ENCODE measurements around the gene C5.
"Not testable (repeated sequence)": the region's sequence is repeated elsewhere in the genome, so short reads cannot be mapped to it uniquely, and the experiment has no call there.

Gene C5

GRCh38 chr9:120974921-120975320 lies 75.2 kb downstream of the C5 start:
- H4K20me1 ChIP-seq (ENCODE audit: low read depth, low read length): no peaks in the 10 kb centered on the region
- no peaks in the 10 kb centered on the region for H3K79me2 ChIP-seq (ENCODE audit: insufficient read depth, low read length)
- H3K9me3 ChIP-seq (ENCODE audit: insufficient read depth, low read length): no peaks in the 10 kb centered on the region
- no peak overlapping the region for H2AFZ ChIP-seq (ENCODE audit: low read depth, low read length, severe bottlenecking)
- no peaks in the 10 kb centered on the region for H3K9me2 ChIP-seq (replicated peaks; ENCODE audit: insufficient read depth, low read length)
- no peak overlapping the region for H3K4me3 ChIP-seq (ENCODE audit: insufficient read depth, low read length, poor library complexity, severe bottlenecking)
- H3K4me2 ChIP-seq (ENCODE audit: low read depth, low read length, poor library complexity, severe bottlenecking): no peak overlapping the region
- TF ChIP-seq CTCF (IDR thresholded peaks at IDR 0.05; ENCODE audit: insufficient read depth, low read length, poor library complexity, severe bottlenecking) (no peak), EZH2phosphoT487 (conservative IDR thresholded peaks at IDR 0.05; ENCODE audit: low read length) (no peak)
- no peaks in the 10 kb centered on the region for H3K27me3 ChIP-seq (ENCODE audit: low read length)
- no peak overlapping the region for H3K9ac ChIP-seq (ENCODE audit: low read length)
- no peaks in the 10 kb centered on the region for H3K36me3 ChIP-seq (ENCODE audit: low read length)
- no peak overlapping the region for H3K27ac ChIP-seq (ENCODE audit: low read depth, low read length)
- no peaks in the 10 kb centered on the region for H3F3A ChIP-seq (ENCODE audit: insufficient read depth)

DNA sequence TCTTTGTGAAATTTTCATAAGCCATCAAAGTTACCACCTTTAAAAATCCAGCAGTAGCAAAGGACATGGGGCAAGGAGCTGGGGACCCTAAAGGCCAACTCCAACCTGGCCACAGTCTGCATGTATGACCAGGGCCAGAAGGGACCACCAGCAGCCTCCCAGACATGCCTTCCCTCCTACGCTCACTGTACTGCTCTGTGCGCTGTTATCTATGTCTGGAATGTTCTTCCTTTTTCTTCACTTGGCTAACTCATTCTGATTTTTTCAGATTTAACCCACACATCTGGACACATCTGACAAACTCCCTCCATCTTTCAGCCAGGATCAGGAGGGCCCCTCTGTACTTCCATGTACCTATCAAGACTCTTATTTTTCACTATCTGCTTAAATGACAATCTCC lies 75.9 kb downstream of the C5 start:
- H3K79me2 ChIP-seq (ENCODE audit: insufficient read depth, low read length): no peaks in the 10 kb centered on the region
- no peak for TF ChIP-seq CTCF (IDR thresholded peaks at IDR 0.05; ENCODE audit: insufficient read depth, low read length, poor library complexity, severe bottlenecking)
- TF ChIP-seq EZH2phosphoT487 (conservative IDR thresholded peaks at IDR 0.05; ENCODE audit: low read length): no peak
- H3K27me3 ChIP-seq (ENCODE audit: low read length): no peaks in the 10 kb centered on the region
- H3K27ac ChIP-seq (ENCODE audit: low read depth, low read length): no peak overlapping the region
- H4K20me1 ChIP-seq (ENCODE audit: low read depth, low read length): no peaks in the 10 kb centered on the region
- no peaks in the 10 kb centered on the region for H3K9me3 ChIP-seq (ENCODE audit: insufficient read depth, low read length)
- H2AFZ ChIP-seq (ENCODE audit: low read depth, low read length, severe bottlenecking): no peak overlapping the region
- no peaks in the 10 kb centered on the region for H3F3A ChIP-seq (ENCODE audit: insufficient read depth)
- H3K9me2 ChIP-seq (replicated peaks; ENCODE audit: insufficient read depth, low read length): no peaks in the 10 kb centered on the region
- H3K36me3 ChIP-seq (ENCODE audit: low read length): no peaks in the 10 kb centered on the region
- H3K4me2 ChIP-seq (ENCODE audit: low read depth, low read length, poor library complexity, severe bottlenecking): no peak overlapping the region
- H3K9ac ChIP-seq (ENCODE audit: low read length): no peak overlapping the region
- H3K4me3 ChIP-seq (ENCODE audit: insufficient read depth, low read length, poor library complexity, severe bottlenecking): no peak overlapping the region

DNA sequence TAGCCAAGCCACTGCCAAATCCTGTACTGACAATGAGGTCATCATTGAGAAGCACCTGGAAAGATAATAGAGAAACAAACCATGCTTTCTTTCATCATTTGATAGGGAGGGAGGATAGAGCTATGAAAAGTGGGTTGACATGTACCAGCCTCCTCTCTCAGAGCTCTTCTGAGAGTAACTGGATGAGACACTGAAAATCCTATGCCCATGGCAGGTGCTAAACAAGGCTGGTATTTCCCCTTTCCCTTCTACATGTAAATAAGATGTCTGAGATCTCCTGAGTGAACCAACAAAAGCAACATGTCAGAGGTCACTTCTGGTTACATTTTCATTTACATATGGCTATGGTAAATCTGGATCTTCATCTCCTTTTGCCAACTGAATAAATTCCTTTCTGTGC lies 78.1 kb downstream of the C5 start:
- no peak overlapping the region for H2AFZ ChIP-seq (ENCODE audit: low read depth, low read length, severe bottlenecking)
- H3K79me2 ChIP-seq (ENCODE audit: insufficient read depth, low read length): no peaks in the 10 kb centered on the region

DNA sequence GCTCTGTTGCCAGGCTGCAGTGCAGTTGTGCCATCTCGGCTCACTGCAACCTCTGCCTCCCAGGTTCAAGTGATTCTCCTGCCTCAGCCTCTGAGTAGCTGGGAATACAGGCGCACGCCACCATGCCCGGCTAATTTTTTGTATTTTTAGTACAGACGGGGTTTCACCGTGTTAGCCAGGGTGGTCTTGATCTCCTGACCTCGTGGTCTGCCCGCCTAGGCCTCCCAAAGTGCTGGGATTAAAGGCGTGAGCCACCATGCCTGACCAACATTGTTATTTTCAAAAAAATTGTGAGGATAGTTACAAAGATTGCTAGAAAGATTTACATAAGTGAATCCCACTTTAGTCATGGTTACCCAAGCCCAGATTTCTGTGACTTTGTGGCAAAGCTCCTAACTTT lies 78.6 kb downstream of the C5 start:
- H4K20me1 ChIP-seq (ENCODE audit: low read depth, low read length); H3K9me3 ChIP-seq (ENCODE audit: insufficient read depth, low read length); H3K4me2 ChIP-seq (ENCODE audit: low read depth, low read length, poor library complexity, severe bottlenecking); H3K27ac ChIP-seq (ENCODE audit: low read depth, low read length); H3K79me2 ChIP-seq (ENCODE audit: insufficient read depth, low read length); H2AFZ ChIP-seq (ENCODE audit: low read depth, low read length, severe bottlenecking); H3K4me3 ChIP-seq (ENCODE audit: insufficient read depth, low read length, poor library complexity, severe bottlenecking); H3K27me3 ChIP-seq (ENCODE audit: low read length); H3K9ac ChIP-seq (ENCODE audit: low read length); H3F3A ChIP-seq (ENCODE audit: insufficient read depth); H3K36me3 ChIP-seq (ENCODE audit: low read length); H3K9me2 ChIP-seq (replicated peaks; ENCODE audit: insufficient read depth, low read length): not testable (repeated sequence)

More for the DNA sequence above, 78.1 kb downstream of the C5 start:
- Histone ChIP-seq H3K9ac (ENCODE audit: low read length) (no peak overlapping the region), H3K9me2 (replicated peaks; ENCODE audit: insufficient read depth, low read length) (no peaks in the 10 kb centered on the region), H3K9me3 (ENCODE audit: insufficient read depth, low read length) (no peaks in the 10 kb centered on the region), H3F3A (ENCODE audit: insufficient read depth) (no peaks in the 10 kb centered on the region), H3K27ac (ENCODE audit: low read depth, low read length) (no peak overlapping the region), H4K20me1 (ENCODE audit: low read depth, low read length) (no peaks in the 10 kb centered on the region), H3K36me3 (ENCODE audit: low read length) (no peaks in the 10 kb centered on the region), H3K4me2 (ENCODE audit: low read depth, low read length, poor library complexity, severe bottlenecking) (no peak overlapping the region), H3K27me3 (ENCODE audit: low read length) (no peaks in the 10 kb centered on the region), H3K4me3 (ENCODE audit: insufficient read depth, low read length, poor library complexity, severe bottlenecking) (no peak overlapping the region)
- TF ChIP-seq EZH2phosphoT487 (conservative IDR thresholded peaks at IDR 0.05; ENCODE audit: low read length) (no peak), CTCF (IDR thresholded peaks at IDR 0.05; ENCODE audit: insufficient read depth, low read length, poor library complexity, severe bottlenecking) (no peak)

Data from SU-DHL-6 (cell line).